Stimulated activated CD8-positive, alpha-beta memory T cell treated with anti-CD3 and anti-CD28 coated beads, Interleukin-12 subunit alpha, Interleukin-12 subunit beta, amount 100 ng/mL, for 4 hours (primary cell): Measurements from ENCODE around the gene LRMDA.
"Not testable (repeated sequence)": the region's sequence is repeated elsewhere in the genome, so short reads cannot be mapped to it uniquely, and the experiment has no call there.

Source experiments
- DNase-seq: peaks from one replicate; pipeline ENCODE4 v3.0.0-alpha.2; 2020; ENCODE audit warnings: low read depth

The LRMDA gene

DNA sequence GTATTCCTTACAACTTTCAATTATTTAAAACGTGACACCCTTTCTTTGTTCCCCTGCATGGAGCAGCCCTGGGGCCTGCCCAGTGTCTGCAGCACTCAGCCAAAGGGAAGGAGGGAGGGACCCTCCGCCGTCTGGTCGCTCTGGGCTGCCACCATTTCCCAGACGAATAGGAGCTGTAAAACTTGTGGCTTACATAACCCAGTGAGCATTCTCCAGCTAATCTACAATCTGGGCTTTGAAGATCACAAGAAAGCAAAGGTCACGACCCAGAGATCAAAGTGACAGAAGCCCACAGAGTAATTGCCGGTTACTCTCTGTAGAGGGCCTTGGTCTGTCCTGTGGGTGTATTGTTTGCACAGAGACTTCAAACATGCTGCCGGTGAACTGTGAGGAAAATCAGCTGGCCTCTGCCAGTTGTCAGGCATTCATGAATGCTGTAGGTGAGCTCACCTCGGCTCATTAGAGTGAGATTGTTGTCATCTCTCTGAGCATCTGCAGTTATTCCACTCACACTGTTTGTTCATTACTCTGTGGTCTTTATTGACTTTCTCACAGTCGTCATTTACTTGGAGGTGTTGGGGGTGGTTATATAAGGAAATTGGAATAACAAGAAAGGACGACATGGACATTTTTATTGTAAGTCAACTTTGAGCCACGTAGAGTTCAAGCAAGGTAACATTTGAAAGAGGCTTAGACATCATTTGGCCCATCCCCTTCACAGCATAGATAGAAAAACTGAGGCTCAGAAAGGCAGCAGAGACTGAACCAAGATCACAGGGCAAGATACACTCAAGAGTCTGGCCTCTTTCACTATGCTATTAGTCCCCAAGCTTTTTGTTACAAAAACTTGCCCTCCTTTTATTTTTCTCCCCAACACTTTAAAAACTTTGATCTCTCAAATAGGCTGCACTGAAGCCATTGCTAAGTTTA lies 619.8 kb downstream of the LRMDA start:
- DNase-seq = no peak

DNA sequence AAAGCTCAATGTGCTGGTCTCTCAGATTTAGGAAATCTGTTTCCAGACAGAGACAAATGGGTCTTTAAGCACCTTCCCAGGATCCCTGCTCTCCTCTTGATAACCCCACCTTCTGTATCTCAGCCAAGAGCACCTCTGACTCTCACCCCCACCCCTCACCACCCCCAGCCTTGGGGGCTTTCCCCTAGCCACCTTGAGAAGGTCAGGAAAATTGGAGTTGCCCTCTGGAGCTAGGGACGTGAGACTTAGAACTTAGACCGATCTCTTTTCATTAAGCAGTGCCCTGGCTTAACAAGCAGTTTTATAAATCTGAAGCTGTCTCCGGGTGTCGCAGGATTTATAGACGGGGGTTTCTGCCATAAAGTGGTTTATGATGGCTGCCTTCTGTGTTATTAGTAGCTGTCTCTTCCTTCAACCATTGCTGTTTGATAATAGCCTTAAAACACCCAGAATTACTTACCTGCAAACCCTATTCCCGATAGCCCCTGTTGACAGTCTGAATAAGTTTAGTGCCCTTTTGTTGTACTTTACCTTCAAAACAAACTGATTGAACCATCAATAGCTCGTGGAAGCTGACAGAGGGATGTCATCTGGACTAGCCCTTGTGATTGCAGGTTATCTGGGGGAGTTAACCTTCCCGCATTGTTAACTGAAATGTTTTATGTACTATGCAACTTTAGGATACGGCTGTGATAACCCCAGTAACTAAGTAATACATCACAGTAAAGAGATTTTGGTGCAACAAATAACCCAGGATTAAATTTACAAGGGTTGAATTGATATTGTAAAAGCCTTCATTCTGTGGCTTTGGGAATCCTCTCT lies 621.5 kb downstream of the LRMDA start:
- DNase-seq = no peak

- DNase-seq = no peak
Observed at GRCh38 chr10:76055466-76055865, 624.0 kb downstream of the LRMDA start.

- no peak for DNase-seq
Observed at GRCh38 chr10:76055963-76056362, 624.5 kb downstream of the LRMDA start.

DNA sequence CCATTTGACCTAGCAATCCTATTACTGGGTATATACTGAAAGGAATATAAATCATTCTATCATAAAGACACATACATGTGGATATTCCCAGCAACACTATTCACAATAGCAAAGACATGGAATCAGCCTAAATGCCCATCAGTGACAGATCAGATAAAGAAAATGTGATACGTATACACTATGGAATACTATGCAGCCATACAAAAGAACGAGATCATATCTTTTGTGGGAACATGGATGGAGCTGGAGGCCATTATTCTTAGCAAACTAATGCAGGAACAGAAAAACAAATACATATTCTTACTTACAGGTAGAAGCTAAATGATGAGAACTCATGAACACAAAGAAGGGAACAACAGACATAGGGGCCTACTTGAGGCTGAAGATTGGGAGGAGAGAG lies 629.6 kb downstream of the LRMDA start:
- DNase-seq = not testable (repeated sequence)

DNA sequence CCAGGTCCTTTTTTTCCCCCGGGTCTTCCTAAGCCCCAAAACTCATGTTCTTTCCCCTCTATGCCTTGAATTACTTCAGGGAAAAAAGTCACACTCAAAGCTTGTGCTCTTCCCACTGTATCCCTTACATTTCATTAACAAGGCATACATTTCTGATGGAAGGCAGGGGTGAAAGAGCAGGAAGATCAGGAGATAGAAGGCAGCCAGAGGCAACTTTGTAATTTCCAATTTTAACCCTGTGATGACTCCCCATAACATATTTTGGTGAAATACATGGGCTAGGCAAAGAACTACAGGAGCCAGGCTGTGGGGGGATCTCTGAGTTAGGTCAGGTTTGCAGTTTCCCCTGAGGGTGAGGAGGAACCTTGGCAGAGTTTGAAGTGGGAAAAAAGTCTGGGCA lies 635.0 kb downstream of the LRMDA start:
- DNase-seq = no peak

DNA sequence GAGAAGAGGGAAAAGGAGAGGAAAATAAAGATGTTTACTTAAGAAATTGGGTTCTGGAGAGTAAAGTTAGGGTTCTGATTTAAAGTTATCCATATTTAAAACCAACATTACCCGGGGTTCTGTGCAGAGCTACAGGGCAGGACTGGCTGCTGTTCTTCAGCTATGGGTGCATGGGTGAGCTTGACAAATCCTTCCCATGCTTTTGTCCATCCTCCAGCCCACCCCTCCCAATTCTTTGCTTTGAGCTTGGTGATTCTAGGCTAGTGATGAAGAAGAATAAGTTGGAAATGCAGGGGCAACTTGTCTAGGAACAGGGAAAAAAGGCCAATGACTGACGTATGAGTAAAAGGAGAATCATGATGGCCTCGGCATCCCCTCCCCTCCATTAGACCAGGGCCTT lies 636.0 kb downstream of the LRMDA start:
- no peak for DNase-seq

DNA sequence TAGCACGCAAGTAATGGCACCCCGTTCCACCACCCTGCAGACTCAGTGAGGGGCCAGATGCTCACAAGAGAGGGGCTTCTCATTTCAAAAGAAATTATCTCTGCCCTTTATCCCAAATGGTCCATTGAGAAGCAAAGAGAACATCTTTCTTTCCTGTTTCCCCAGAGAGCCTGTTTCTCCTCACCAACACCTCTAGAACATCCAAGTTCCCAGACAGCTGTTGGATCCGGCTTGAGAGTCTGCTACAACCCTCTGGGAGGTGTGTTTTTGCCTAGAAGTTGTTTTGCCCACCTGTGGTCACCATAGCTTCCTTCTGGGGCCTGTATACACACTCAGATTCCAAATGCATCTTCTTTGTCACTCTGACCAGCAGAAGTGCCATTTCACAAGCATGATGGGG lies 637.4 kb downstream of the LRMDA start:
- DNase-seq = no peak

DNA sequence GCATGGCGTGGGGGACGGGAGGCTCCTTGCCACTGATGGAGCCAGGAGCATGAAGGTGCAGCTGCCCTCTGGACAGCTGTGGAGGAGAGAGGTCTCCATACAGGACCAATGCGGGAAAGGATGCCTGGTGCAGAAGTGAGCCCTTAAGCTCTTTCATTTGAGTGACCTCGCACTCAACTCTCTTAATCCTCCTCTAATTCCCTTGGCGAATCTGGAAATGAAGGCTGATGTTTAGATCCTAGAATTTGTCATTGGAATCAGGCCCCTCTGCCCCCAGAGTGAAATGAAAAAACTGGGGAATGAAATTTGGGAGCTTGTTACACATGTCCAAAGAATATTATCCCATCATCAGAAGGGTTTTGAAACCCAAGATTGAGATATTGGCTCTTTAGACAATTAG lies 639.5 kb downstream of the LRMDA start:
- no peak for DNase-seq

DNA sequence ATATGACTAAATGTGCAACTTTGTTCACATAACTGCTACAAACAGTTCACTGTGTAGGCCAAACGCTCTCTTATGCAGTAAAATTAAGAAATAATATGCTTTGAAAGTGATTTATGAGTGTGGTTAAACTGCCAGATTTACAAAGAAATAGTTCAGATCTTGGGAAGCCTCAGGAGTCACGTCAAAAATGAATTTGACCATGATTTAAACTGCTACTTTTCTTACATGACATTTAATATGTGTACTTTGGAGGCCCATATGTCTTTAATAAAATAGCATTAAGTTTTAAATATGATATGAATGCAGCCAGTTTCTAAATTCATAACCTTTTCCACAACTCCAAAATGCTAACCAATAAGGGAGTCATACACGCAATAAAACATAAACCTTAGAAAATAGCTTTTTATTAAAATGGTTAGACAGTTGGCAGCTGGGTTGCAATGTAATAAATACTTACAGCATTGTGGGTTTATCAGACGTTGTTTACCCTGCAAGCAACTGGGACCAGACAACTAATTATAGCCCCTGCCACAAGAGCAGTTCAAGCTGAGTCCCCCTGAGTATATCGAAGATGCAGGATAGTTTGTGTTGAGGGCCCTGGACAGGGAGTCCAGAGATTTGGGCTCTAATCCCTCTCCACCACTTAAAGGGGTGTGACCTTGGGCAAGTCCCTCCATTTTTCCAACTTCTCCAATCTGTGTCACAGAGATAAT lies 640.4 kb downstream of the LRMDA start:
- no peak for DNase-seq

GRCh38 chr10:76072384-76072783 lies 641.0 kb downstream of the LRMDA start:
- DNase-seq = no peak

DNA sequence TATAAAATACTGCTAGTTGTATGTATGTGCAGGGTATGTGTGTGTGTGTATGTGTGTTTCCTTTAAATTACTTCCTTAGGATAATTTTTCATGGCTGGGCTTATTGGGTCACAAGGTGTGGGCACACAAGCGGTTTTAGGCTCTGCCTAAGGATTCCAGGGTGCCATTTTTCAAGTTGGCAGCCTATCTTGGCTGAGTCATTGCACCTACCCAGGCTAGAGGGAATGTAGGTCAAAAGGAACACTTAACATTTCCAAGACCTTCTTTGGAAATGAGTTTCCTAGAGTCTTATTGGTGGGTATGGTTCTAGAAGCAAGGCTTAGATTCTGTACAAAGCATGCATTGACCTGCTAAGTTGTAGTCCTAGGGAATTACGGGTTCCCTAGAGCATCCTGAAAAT lies 642.1 kb downstream of the LRMDA start:
- DNase-seq = no peak

- no peak for DNase-seq
Observed at GRCh38 chr10:76074659-76075058, 643.2 kb downstream of the LRMDA start.

DNA sequence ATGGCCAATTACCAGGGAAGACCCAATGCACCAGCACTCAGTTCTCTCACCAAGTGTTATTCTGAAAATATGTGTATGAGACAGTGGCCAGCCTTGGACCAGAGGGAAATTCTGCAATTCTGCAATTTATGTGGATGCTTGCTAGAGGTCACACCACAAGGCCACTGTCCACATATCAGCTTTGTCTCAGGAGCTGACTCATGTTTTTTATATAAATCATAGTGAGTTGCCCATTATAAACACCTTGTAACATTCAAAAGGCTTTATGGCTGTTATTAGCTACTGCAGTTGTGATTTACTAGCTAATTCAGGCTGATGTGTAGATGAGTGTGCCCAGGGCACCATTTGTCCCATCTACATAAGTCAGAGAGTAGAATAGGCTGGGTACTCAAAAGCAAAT lies 649.0 kb downstream of the LRMDA start:
- no peak for DNase-seq

DNA sequence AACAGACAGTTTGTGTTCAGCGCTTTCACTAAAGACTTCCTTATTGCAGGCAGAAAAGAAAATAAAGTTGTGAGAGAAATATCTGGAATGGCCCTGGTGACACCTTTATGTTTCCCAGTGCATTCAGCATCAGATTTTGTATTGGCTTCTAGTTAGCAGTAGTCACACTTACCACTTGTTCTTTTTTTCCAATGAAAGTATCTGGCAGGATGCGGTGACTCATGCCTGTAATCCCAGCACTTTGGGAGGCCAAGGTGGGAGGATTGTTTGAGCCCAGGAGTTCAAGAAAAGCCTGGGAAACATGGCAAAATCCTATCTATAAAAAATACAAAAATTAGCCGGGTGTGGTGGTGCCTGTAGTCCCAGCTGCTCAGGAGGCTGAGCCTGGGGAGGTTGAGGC lies 649.6 kb downstream of the LRMDA start:
- no peak for DNase-seq

DNA sequence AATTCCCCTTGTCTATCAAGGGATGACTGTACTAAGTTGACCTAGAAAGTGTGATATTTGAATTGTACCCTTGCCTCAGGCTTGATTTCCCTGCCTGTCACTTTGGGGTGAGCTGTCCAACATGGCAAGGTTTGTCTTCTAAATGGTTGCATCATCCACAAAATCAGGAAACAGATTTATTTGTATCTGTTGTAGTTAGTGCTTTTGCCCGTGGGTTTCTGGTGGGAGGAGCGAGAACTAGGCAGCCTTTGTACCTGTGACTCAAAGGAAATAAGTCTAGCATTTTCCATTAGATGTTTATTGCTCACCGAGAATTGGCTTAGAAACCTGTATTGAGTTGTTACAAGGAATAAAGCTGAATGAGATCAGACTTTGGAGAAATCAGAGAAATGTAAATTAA lies 650.8 kb downstream of the LRMDA start:
- no peak for DNase-seq

GRCh38 chr10:76082956-76083355 lies 651.5 kb downstream of the LRMDA start:
- no peak for DNase-seq

GRCh38 chr10:76085002-76085816 lies 653.8 kb downstream of the LRMDA start:
- DNase-seq = no peak

- DNase-seq = no peak
Observed at GRCh38 chr10:76085817-76086167, 654.4 kb downstream of the LRMDA start.

DNA sequence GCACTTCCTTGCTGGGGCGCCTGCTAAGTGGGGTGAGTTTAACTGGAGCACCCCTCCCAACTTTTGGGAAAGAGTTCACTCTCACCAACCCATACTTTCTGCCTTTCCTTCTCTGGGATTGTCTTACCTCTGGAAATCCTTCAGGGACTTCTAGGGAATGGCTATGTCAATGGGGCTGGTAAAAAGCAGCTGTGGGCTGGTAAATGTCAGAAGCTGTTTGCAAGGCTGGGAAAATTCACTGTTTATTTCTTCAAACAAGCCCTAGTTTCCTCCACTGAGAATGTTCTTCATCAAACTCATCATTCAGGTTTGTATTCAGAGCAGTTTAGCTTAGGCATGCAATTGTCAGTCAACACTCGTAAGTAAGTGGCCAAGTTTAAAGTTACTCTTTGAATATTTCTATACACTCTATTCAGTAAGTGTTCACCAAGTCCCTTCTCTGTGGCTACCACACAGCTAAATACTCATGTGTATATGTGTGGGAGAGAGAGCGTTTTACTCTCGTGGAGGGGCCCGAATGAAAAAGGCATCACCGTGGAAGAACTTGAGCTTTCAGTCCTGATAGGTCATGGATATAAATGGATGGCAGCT lies 654.8 kb downstream of the LRMDA start:
- no peak for DNase-seq
